ENCODE data around the gene SAP130. TPM values are rescaled to one million over a fixed set of nuclear protein-coding genes. Genes with fewer than 3 reads are reported as not detected.

Gene SAP130
- total RNA-seq, 1 donor from 2014 or later: 19.8 TPM

- no peak overlapping the region for H3K27ac Mint-ChIP-seq
Observed at GRCh38 chr2:128057334-128057733, 29.5 kb upstream of the SAP130 start.

GRCh38 chr2:128054104-128054885 is 26.4 kb upstream of the SAP130 start:
- Histone ChIP-seq H4K20me1 (ENCODE audit: low read depth) (no peaks in the 10 kb centered on the region), H2AFZ (replicated peaks) (no peak overlapping the region), H3K27ac (no peak overlapping the region), H3K27me3 (no peaks in the 10 kb centered on the region), H3K4me2 (no peak overlapping the region), H3K79me2 (ENCODE audit: low read depth) (no peaks in the 10 kb centered on the region), H3K9me3 (ENCODE audit: low read depth) (no peaks in the 10 kb centered on the region), H3K4me3 (no peak overlapping the region), H3F3A (ENCODE audit: low read depth) (no peaks in the 10 kb centered on the region), H3K36me3 (no peaks in the 10 kb centered on the region), H3K9ac (no peak overlapping the region), H3K4me1 (peaks cover 3% of the 10 kb centered on the region)
- Mint-ChIP-seq H3K36me3 (no peaks in the 10 kb centered on the region), H3K9me3 (peaks cover 16% of the 10 kb centered on the region), H3K4me3 (no peak overlapping the region), H3K27me3 (ENCODE audit: insufficient read depth, low read depth) (peaks cover 10% of the 10 kb centered on the region), H3K4me1 (no peaks in the 10 kb centered on the region), H3K27ac (no peak overlapping the region)
- DNase-seq (ENCODE audit: low spot score): no peak
- TF ChIP-seq EZH2 (IDR thresholded peaks at IDR 0.05) (no peak), CTCF (IDR thresholded peaks at IDR 0.05) (peak; percentile 17)

More at GRCh38 chr2:128057334-128057733, 29.5 kb upstream of the SAP130 start:
- Histone ChIP-seq H3K4me2 (no peak overlapping the region), H3K27ac (no peak overlapping the region), H3K79me2 (ENCODE audit: low read depth) (no peaks in the 10 kb centered on the region), H2AFZ (replicated peaks) (no peak overlapping the region), H3K36me3 (no peaks in the 10 kb centered on the region), H3K9me3 (ENCODE audit: low read depth) (no peaks in the 10 kb centered on the region), H3K4me3 (no peak overlapping the region), H3K27me3 (no peaks in the 10 kb centered on the region), H3K4me1 (peaks cover 3% of the 10 kb centered on the region), H4K20me1 (ENCODE audit: low read depth) (no peaks in the 10 kb centered on the region), H3F3A (ENCODE audit: low read depth) (no peaks in the 10 kb centered on the region), H3K9ac (no peak overlapping the region)
- Mint-ChIP-seq H3K27me3 (ENCODE audit: insufficient read depth, low read depth) (peaks cover 9% of the 10 kb centered on the region), H3K4me3 (no peak overlapping the region), H3K4me1 (no peaks in the 10 kb centered on the region), H3K9me3 (peaks cover 2% of the 10 kb centered on the region), H3K36me3 (no peaks in the 10 kb centered on the region)
- no peak for TF ChIP-seq EZH2phosphoT487 (IDR thresholded peaks at IDR 0.05)
- TF ChIP-seq CTCF (IDR thresholded peaks at IDR 0.05): no peak
- TF ChIP-seq EZH2 (IDR thresholded peaks at IDR 0.05): no peak
- no peak for DNase-seq (ENCODE audit: low spot score)

- H3K27me3 ChIP-seq: no peaks in the 10 kb centered on the region
- no peak overlapping the region for H3K4me3 Mint-ChIP-seq
- no peak overlapping the region for H3K27ac ChIP-seq
Observed at GRCh38 chr2:128053331-128053730, 25.5 kb upstream of the SAP130 start.

More at GRCh38 chr2:128053331-128053730, 25.5 kb upstream of the SAP130 start:
- H3K4me1 Mint-ChIP-seq: no peaks in the 10 kb centered on the region
- no peak overlapping the region for H3K27ac Mint-ChIP-seq
- Histone ChIP-seq H2AFZ (replicated peaks) (no peak overlapping the region), H3K4me1 (peaks cover 3% of the 10 kb centered on the region), H3K9ac (no peak overlapping the region), H3K4me2 (no peak overlapping the region), H3K36me3 (no peaks in the 10 kb centered on the region), H3F3A (ENCODE audit: low read depth) (no peaks in the 10 kb centered on the region), H3K4me3 (no peak overlapping the region), H3K9me3 (ENCODE audit: low read depth) (no peaks in the 10 kb centered on the region), H4K20me1 (ENCODE audit: low read depth) (no peaks in the 10 kb centered on the region), H3K79me2 (ENCODE audit: low read depth) (no peaks in the 10 kb centered on the region)
- H3K27me3 Mint-ChIP-seq (ENCODE audit: insufficient read depth, low read depth): peaks cover 13% of the 10 kb centered on the region
- TF ChIP-seq EZH2phosphoT487 (IDR thresholded peaks at IDR 0.05) (no peak), CTCF (IDR thresholded peaks at IDR 0.05) (no peak), EZH2 (IDR thresholded peaks at IDR 0.05) (no peak)
- no peaks in the 10 kb centered on the region for H3K36me3 Mint-ChIP-seq
- no peak for DNase-seq (ENCODE audit: low spot score)
- peaks cover 21% of the 10 kb centered on the region for H3K9me3 Mint-ChIP-seq
